GM23338 (cell line): Measurements from ENCODE around the gene PHETA2. TPM values are rescaled to one million over a fixed set of nuclear protein-coding genes. Genes with fewer than 3 reads are reported as not detected.

Source experiments
- ATAC-seq: fragments of 200-7000 bp; cut with Tn5 transposase; 3 replicates; pipeline ENCODE4 v1.9.1; 2020
- DNase-seq: peaks from one replicate; pipeline ENCODE4 v3.0.0-alpha.2; 2015; ENCODE audit warnings: low spot score
- H2AFZ ChIP-seq: fragments of 200-600 bp; sonication (generic); 2 replicates; pipeline ENCODE4 v1.8.0; 2016; ENCODE audit warnings: antibody characterized with exemption, mild to moderate bottlenecking, moderate library complexity
- H3F3A ChIP-seq: fragments of 200-600 bp; sonication (generic); replicated peaks from 2 replicates; pipeline ENCODE4 v1.8.0; 2017; ENCODE audit warnings: antibody characterized with exemption, mixed run types, low read depth
- H3K27ac ChIP-seq: fragments of 200-600 bp; sonication (generic); 2 replicates; pipeline ENCODE4 v1.6.1; 2016; ENCODE audit warnings: low read depth
- H3K27me3 ChIP-seq: fragments of 200-600 bp; sonication (generic); 2 replicates; pipeline ENCODE4 v1.8.0; 2016; ENCODE audit warnings: mild to moderate bottlenecking, mixed run types, moderate library complexity; ENCODE audit not compliant: insufficient read depth
- H3K36me3 ChIP-seq: fragments of 200-600 bp; sonication (generic); 2 replicates; pipeline ENCODE4 v1.8.0; 2016; ENCODE audit warnings: mild to moderate bottlenecking; ENCODE audit not compliant: insufficient read depth
- H3K4me1 ChIP-seq: fragments of 200-600 bp; sonication (generic); 2 replicates; pipeline ENCODE4 v1.8.0; 2016; ENCODE audit warnings: mild to moderate bottlenecking, moderate library complexity; ENCODE audit not compliant: insufficient read depth
- H3K4me2 ChIP-seq: fragments of 200-600 bp; sonication (generic); 2 replicates; pipeline ENCODE4 v1.7.1; 2017; ENCODE audit warnings: mixed run types
- H3K4me3 ChIP-seq: fragments of 200-600 bp; sonication (generic); 2 replicates; pipeline ENCODE4 v1.6.1; 2016; ENCODE audit warnings: mixed run types
- H3K79me2 ChIP-seq: fragments of 200-600 bp; sonication (generic); replicated peaks from 2 replicates; pipeline ENCODE4 v1.8.0; 2017; ENCODE audit warnings: mild to moderate bottlenecking; ENCODE audit not compliant: insufficient read depth
- H3K9me2 ChIP-seq: fragments of 200-600 bp; sonication (generic); 2 replicates; pipeline ENCODE4 v1.8.0; 2017; ENCODE audit not compliant: insufficient read depth
- H4K20me1 ChIP-seq: fragments of 200-600 bp; sonication (generic); replicated peaks from 2 replicates; pipeline ENCODE4 v1.8.0; 2017; ENCODE audit warnings: mild to moderate bottlenecking; ENCODE audit not compliant: insufficient read depth
- H3K27ac Mint-ChIP-seq: 2 replicates; pipeline ENCODE4 v1.8.0; 2020; ENCODE audit warnings: inconsistent platforms, mild to moderate bottlenecking, moderate library complexity, mixed read lengths
- H3K27me3 Mint-ChIP-seq: 3 replicates; pipeline ENCODE4 v1.8.0; 2022; ENCODE audit warnings: low read depth, mild to moderate bottlenecking, moderate library complexity, mixed read lengths, inconsistent platforms; ENCODE audit not compliant: insufficient read depth, poor library complexity
- H3K36me3 Mint-ChIP-seq: 3 replicates; pipeline ENCODE4 v1.8.0; 2021; ENCODE audit warnings: low read depth, mild to moderate bottlenecking, inconsistent platforms, moderate library complexity, mixed read lengths
- H3K4me1 Mint-ChIP-seq: 3 replicates; pipeline ENCODE4 v1.8.0; 2020; ENCODE audit warnings: mild to moderate bottlenecking, inconsistent platforms, mixed read lengths
- H3K4me3 Mint-ChIP-seq: 3 replicates; pipeline ENCODE4 v1.8.0; 2021; ENCODE audit warnings: moderate library complexity, mild to moderate bottlenecking, inconsistent platforms, mixed read lengths
- H3K9me3 Mint-ChIP-seq: 3 replicates; pipeline ENCODE4 v1.8.0; 2020; ENCODE audit warnings: moderate library complexity, mild to moderate bottlenecking, inconsistent platforms, mixed read lengths
- CREB1 ChIP-seq: fragments of 250-450 bp; sonication (Bioruptor Pico); IDR thresholded peaks from 2 replicates; pipeline ENCODE4 v1.5.0; 2020; ENCODE audit warnings: low read depth, mild to moderate bottlenecking, moderate library complexity
- EZH2 ChIP-seq: fragments of 200-600 bp; sonication (generic); IDR thresholded peaks from one replicate; pipeline ENCODE4 v1.8.0; 2017; ENCODE audit warnings: antibody characterized with exemption, mild to moderate bottlenecking, low read depth; ENCODE audit not compliant: unreplicated experiment
- EZH2phosphoT487 ChIP-seq: fragments of 200-600 bp; sonication (generic); IDR thresholded peaks from one replicate; pipeline ENCODE4 v1.8.1; 2018; ENCODE audit warnings: antibody characterized with exemption; ENCODE audit not compliant: unreplicated experiment
- NANOG ChIP-seq: IDR thresholded peaks from 2 replicates; pipeline ENCODE4 v1.6.1; 2016; ENCODE audit warnings: antibody characterized with exemption, borderline replicate concordance
- POLR2AphosphoS5 ChIP-seq: IDR thresholded peaks from 2 replicates; pipeline ENCODE4 v1.6.1; 2016; ENCODE audit warnings: antibody characterized with exemption, low read depth
- REST ChIP-seq: IDR thresholded peaks from one replicate; pipeline ENCODE4 v1.6.1; 2018; ENCODE audit warnings: antibody characterized with exemption; ENCODE audit not compliant: unreplicated experiment
- STAT1 ChIP-seq: IDR thresholded peaks from one replicate; pipeline ENCODE4 v1.6.1; 2016; ENCODE audit warnings: antibody characterized with exemption; ENCODE audit not compliant: unreplicated experiment
- ZNF114 ChIP-seq: fragments of 250-450 bp; sonication (Bioruptor Pico); IDR thresholded peaks from 2 replicates; pipeline ENCODE4 v1.5.0; 2020; ENCODE audit warnings: mild to moderate bottlenecking, moderate library complexity
- ZNF331 ChIP-seq: fragments of 250-450 bp; sonication (Bioruptor Pico); IDR thresholded peaks from 2 replicates; pipeline ENCODE4 v1.5.0; 2020; ENCODE audit warnings: low read depth, mild to moderate bottlenecking, moderate library complexity
- polyA plus RNA-seq: library from polyadenylated mRNA; unstranded; fragments of >200 nt; fragmentation: Nextera tagmentation; extraction: Ambion mirVana; gene quantifications from 2 replicates; pipeline ENCODE4 v1.2.1, GENCODE V29; 2016
- total RNA-seq: library from RNA; depleted of rRNA; stranded (reverse); fragments of >200 nt; shearing (Covaris generic); gene quantifications from 2 replicates; pipeline ENCODE4 v1.2.3, GENCODE V29; 2014
- TF ChIP-seq, protein P1 (sequence below), 2 experiments: fragments of 200-600 bp in 1 of 2; sonication (generic) in 1 of 2; conservative IDR thresholded peaks; 2 replicates each; pipeline versions ENCODE4 v1.5.1 to v1.6.1; 2016 to 2017; ENCODE audit warnings: antibody characterized with exemption in 2 of 2, low read depth in 2 of 2, mild to moderate bottlenecking in 2 of 2, moderate library complexity in 1 of 2

PHETA2 gene
- total and polyA plus RNA-seq, 2 experiments from 2014 or later = 4.5 to 7.6 TPM

DNA sequence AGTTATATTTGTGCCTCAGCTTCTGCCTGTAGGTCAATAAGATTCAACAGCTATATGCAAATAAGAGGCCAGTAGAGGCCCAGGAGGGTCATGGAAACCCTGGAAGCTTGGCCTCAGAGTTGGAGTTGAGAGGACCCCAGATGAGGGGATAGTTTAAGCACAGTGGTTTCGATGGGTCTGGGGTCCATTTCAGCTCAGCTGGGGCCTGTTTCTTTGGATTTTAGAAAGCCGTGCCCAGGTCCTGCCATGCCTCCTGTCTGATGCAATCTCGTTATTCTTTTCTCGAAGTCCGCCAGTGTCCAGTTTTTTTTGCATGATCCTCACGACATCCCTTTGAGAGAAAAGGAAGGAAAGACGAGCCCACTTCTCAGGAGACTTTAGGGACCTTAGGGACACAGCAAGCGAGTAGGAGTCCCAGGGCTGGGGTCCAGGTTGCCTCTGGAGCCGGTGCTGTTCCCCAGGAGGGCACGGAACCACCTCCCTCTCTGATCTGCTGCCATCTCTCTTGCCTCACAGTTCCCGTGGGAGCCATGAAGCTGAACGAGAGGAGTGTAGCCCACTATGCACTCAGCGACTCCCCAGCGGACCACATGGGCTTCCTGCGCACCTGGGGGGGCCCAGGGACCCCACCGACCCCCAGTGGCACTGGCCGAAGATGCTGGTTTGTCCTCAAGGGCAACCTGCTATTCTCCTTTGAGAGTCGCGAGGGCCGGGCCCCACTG, 2.9 kb downstream of the PHETA2 start (continued):
- no peak for TF ChIP-seq NANOG
- TF ChIP-seq EZH2phosphoT487 = no peak
- no peak for TF ChIP-seq CREB1 (CRISPR knock-in tag)
- no peak for TF ChIP-seq POLR2AphosphoS5
- TF ChIP-seq EZH2 = no peak
- TF ChIP-seq REST = no peak
- TF ChIP-seq, protein P1, sequence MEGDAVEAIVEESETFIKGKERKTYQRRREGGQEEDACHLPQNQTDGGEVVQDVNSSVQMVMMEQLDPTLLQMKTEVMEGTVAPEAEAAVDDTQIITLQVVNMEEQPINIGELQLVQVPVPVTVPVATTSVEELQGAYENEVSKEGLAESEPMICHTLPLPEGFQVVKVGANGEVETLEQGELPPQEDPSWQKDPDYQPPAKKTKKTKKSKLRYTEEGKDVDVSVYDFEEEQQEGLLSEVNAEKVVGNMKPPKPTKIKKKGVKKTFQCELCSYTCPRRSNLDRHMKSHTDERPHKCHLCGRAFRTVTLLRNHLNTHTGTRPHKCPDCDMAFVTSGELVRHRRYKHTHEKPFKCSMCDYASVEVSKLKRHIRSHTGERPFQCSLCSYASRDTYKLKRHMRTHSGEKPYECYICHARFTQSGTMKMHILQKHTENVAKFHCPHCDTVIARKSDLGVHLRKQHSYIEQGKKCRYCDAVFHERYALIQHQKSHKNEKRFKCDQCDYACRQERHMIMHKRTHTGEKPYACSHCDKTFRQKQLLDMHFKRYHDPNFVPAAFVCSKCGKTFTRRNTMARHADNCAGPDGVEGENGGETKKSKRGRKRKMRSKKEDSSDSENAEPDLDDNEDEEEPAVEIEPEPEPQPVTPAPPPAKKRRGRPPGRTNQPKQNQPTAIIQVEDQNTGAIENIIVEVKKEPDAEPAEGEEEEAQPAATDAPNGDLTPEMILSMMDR (conservative IDR thresholded peaks at IDR 0.05; ENCODE audit: low read depth in 2 of 2) = no peak
- TF ChIP-seq ZNF331 (CRISPR knock-in tag) = no peak

DNA sequence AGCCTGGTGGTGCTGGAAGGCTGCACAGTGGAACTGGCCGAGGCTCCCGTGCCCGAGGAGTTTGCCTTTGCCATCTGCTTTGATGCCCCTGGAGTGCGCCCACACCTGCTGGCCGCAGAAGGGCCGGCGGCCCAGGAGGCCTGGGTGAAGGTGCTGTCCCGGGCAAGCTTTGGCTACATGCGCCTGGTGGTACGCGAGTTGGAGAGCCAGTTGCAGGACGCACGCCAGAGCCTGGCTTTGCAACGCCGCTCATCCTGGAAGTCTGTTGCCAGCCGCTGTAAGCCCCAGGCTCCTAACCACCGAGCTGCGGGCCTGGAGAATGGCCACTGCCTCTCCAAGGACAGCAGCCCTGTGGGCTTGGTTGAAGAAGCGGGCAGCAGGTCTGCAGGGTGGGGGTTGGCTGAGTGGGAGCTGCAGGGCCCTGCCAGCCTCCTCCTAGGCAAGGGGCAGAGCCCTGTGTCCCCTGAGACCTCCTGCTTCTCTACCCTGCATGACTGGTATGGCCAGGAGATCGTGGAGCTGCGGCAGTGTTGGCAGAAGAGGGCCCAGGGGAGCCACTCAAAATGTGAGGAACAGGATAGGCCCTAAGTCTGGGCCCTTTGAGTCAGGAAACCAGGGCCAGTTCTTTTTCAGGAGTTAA, 3.6 kb downstream of the PHETA2 start:
- Histone ChIP-seq H2AFZ (no peak overlapping the region), H3K4me3 (no peak overlapping the region), H3F3A (peaks cover 7% of the 10 kb centered on the region; the same call in 1 of the 2 replicates), H3K79me2 (peaks cover 7% of the 10 kb centered on the region; the same call in 1 of the 2 replicates), H3K36me3 (no peaks in the 10 kb centered on the region), H3K27ac (no peak overlapping the region), H3K4me1 (peaks cover 15% of the 10 kb centered on the region; the same call in 1 of the 2 replicates), H4K20me1 (no peaks in the 10 kb centered on the region), H3K27me3 (peaks cover 11% of the 10 kb centered on the region), H3K4me2 (no peak overlapping the region), H3K9me2 (no peaks in the 10 kb centered on the region)
- DNase-seq = no peak
- H3K27me3 Mint-ChIP-seq = peaks cover 15% of the 10 kb centered on the region
- H3K36me3 Mint-ChIP-seq = peaks cover 8% of the 10 kb centered on the region
- H3K9me3 Mint-ChIP-seq = no peaks in the 10 kb centered on the region; the same call in 2 of the 3 replicates
- no peak overlapping the region for H3K4me3 Mint-ChIP-seq
- H3K4me1 Mint-ChIP-seq = peaks cover 32% of the 10 kb centered on the region
- no peak overlapping the region for H3K27ac Mint-ChIP-seq
- no peak for ATAC-seq
- no peak for TF ChIP-seq ZNF114
- TF ChIP-seq NANOG = no peak
- no peak for TF ChIP-seq REST
- no peak for TF ChIP-seq STAT1
- no peak for TF ChIP-seq CREB1 (CRISPR knock-in tag)
- TF ChIP-seq, protein P1 (conservative IDR thresholded peaks at IDR 0.05; ENCODE audit: low read depth in 2 of 2) = no peak
- TF ChIP-seq EZH2 = no peak
